SU-DHL-6 (cell line): ENCODE data around the gene BGLAP.

Experiments used
- H2AFZ ChIP-seq: fragments of 200-600 bp; sonication (generic); 2 replicates; pipeline ENCODE4 v1.6.1; 2014; ENCODE audit warnings: low read depth, mild to moderate bottlenecking, moderate library complexity, mixed read lengths, antibody characterized with exemption, low read length; ENCODE audit not compliant: severe bottlenecking
- H3F3A ChIP-seq: fragments of 200-600 bp; shearing (Covaris generic); 2 replicates; pipeline ENCODE4 v1.6.0; 2016; ENCODE audit warnings: antibody characterized with exemption, mild to moderate bottlenecking; ENCODE audit not compliant: insufficient read depth
- H3K27ac ChIP-seq: fragments of 200-600 bp; sonication (generic); 2 replicates; pipeline ENCODE4 v1.5.1; 2016; ENCODE audit warnings: low read depth, mild to moderate bottlenecking, low read length, moderate library complexity, mixed read lengths
- H3K27me3 ChIP-seq: fragments of 200-600 bp; sonication (generic), shearing (Covaris generic); 2 replicates; pipeline ENCODE4 v1.6.0; 2014; ENCODE audit warnings: mild to moderate bottlenecking, low read length
- H3K36me3 ChIP-seq: fragments of 200-600 bp; sonication (generic); 2 replicates; pipeline ENCODE4 v1.6.1; 2014; ENCODE audit warnings: mild to moderate bottlenecking, low read length, mixed read lengths
- H3K4me2 ChIP-seq: fragments of 300-600, 200-600 bp; shearing (Covaris generic), sonication (generic); 2 replicates; pipeline ENCODE4 v1.6.0; 2014; ENCODE audit warnings: low read length, low read depth, mild to moderate bottlenecking; ENCODE audit not compliant: poor library complexity, severe bottlenecking
- H3K4me3 ChIP-seq: fragments of 200-600 bp; sonication (generic); 2 replicates; pipeline ENCODE4 v1.5.1; 2014; ENCODE audit warnings: antibody characterized with exemption, low read length, mild to moderate bottlenecking, mixed read lengths; ENCODE audit not compliant: insufficient read depth, poor library complexity, severe bottlenecking
- H3K79me2 ChIP-seq: fragments of 200-600 bp; sonication (generic); 2 replicates; pipeline ENCODE4 v1.6.1; 2014; ENCODE audit warnings: mild to moderate bottlenecking, low read length, moderate library complexity; ENCODE audit not compliant: insufficient read depth
- H3K9ac ChIP-seq: fragments of 200-600 bp; sonication (generic); 2 replicates; pipeline ENCODE4 v1.7.0; 2014; ENCODE audit warnings: mild to moderate bottlenecking, low read length
- H3K9me2 ChIP-seq: fragments of 200-600 bp; sonication (generic); replicated peaks from 2 replicates; pipeline ENCODE4 v1.6.1; 2014; ENCODE audit warnings: low read length; ENCODE audit not compliant: insufficient read depth
- H3K9me3 ChIP-seq: fragments of 200-600 bp; sonication (generic); 2 replicates; pipeline ENCODE4 v1.6.1; 2014; ENCODE audit warnings: low read length, mixed read lengths; ENCODE audit not compliant: insufficient read depth
- H4K20me1 ChIP-seq: fragments of 200-600 bp; sonication (generic); 2 replicates; pipeline ENCODE4 v1.6.1; 2014; ENCODE audit warnings: low read depth, mild to moderate bottlenecking, antibody characterized with exemption, low read length, moderate library complexity, mixed read lengths
- EZH2phosphoT487 ChIP-seq: fragments of 200-600 bp; sonication (generic), shearing (Covaris generic); conservative IDR thresholded peaks from 2 replicates; pipeline ENCODE4 v1.6.1; 2018; ENCODE audit warnings: mild to moderate bottlenecking, antibody characterized with exemption, low read length, moderate library complexity, mixed read lengths
- TF ChIP-seq, protein P1 (sequence below): fragments of 200-600 bp; sonication (generic); IDR thresholded peaks from one replicate; pipeline ENCODE4 v1.5.1; 2017; ENCODE audit warnings: antibody characterized with exemption, mild to moderate bottlenecking, low read length, moderate library complexity; ENCODE audit not compliant: insufficient read depth, poor library complexity, severe bottlenecking

Gene BGLAP

DNA sequence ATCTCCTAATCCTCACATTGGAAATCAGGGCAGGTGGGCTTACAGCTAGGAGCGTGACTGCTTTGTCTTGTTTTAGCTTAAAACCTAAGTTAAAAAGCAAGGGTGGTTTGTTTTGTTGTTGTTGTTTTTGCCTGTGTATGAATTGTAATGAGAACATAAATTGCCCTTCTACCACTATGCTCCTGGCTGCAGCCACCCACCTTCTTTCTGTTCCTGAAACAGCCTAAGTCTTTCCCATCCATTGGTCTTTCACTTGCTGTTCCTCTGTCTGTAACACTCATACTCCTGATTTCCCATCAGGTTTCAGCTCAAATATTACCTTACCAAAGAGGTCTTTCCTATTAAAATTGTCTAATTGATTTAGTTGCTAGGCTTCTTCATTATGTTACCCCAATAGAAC, 41.5 kb downstream of the BGLAP start:
- no peaks in the 10 kb centered on the region for H4K20me1 ChIP-seq
- peak overlapping the region; percentile 52 for H3K27ac ChIP-seq
- peak overlapping the region; percentile 72 for H2AFZ ChIP-seq
- no peaks in the 10 kb centered on the region for H3K27me3 ChIP-seq
- no peaks in the 10 kb centered on the region for H3K9me3 ChIP-seq
- peak overlapping the region; percentile 99 for H3K4me3 ChIP-seq
- no peak for TF ChIP-seq EZH2phosphoT487
- TF ChIP-seq, protein P1, sequence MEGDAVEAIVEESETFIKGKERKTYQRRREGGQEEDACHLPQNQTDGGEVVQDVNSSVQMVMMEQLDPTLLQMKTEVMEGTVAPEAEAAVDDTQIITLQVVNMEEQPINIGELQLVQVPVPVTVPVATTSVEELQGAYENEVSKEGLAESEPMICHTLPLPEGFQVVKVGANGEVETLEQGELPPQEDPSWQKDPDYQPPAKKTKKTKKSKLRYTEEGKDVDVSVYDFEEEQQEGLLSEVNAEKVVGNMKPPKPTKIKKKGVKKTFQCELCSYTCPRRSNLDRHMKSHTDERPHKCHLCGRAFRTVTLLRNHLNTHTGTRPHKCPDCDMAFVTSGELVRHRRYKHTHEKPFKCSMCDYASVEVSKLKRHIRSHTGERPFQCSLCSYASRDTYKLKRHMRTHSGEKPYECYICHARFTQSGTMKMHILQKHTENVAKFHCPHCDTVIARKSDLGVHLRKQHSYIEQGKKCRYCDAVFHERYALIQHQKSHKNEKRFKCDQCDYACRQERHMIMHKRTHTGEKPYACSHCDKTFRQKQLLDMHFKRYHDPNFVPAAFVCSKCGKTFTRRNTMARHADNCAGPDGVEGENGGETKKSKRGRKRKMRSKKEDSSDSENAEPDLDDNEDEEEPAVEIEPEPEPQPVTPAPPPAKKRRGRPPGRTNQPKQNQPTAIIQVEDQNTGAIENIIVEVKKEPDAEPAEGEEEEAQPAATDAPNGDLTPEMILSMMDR, result no peak
- H3K36me3 ChIP-seq, result 0 out of 2 replicates have a peak, but pooled peaks cover 3% of the 10 kb centered on the region
- peak overlapping the region; percentile 90 for H3K9ac ChIP-seq
- 0 out of 2 replicates have a peak, but pooled peaks cover 4% of the 10 kb centered on the region for H3F3A ChIP-seq
- peak overlapping the region; percentile 88 for H3K4me2 ChIP-seq
- H3K9me2 ChIP-seq, result no peaks in the 10 kb centered on the region
- H3K79me2 ChIP-seq, result peaks cover 38% of the 10 kb centered on the region

DNA sequence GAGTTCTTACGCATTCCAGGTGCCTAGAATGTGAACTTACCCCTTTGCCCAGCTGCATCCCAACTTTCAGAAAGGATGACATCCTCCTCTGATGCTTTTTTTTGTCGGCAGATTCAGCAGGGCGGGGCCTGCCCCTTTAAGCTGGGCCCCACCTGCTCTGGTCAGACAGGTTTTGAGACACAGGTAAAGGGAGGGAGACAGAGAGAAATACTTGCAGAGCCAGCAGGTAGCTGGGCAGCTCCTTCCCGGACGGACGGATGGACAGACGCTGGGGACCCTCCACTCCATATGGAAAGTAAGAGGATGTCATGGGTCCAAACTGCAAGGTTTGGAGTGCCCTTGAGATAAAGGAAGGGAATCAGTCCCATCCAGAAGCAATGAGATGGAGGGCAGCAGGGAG, 42.1 kb downstream of the BGLAP start, which contains the start of gene TMEM79:
TMEM79 (plus strand) TSS at position 214 of the 400 bp plus-strand sequence. CDS start 902 bp downstream, outside the sequence.
- Histone ChIP-seq H2AFZ (peak within 1 kb of the TSS; percentile 72), H3K79me2 (peaks cover 32% of the 10 kb centered on the region), H3K4me3 (peak within 1 kb of the TSS; percentile 99), H3K9me2 (no peaks in the 10 kb centered on the region), H3K4me2 (peak within 1 kb of the TSS; percentile 88), H3K27me3 (no peaks in the 10 kb centered on the region), H3K27ac (peak within 1 kb of the TSS; percentile 52), H3F3A (0 out of 2 replicates have a peak, but pooled peaks cover 4% of the 10 kb centered on the region), H3K36me3 (peaks cover 4% of the 10 kb centered on the region; the same call in 1 of the 2 replicates), H3K9ac (peak within 1 kb of the TSS; percentile 90), H3K9me3 (no peaks in the 10 kb centered on the region), H4K20me1 (no peaks in the 10 kb centered on the region)
- TF ChIP-seq EZH2phosphoT487, result no peak
- TF ChIP-seq, protein P1, result no peak

- H3K27ac ChIP-seq, result no peak overlapping the region
- 0 out of 2 replicates have a peak, but pooled peaks cover 6% of the 10 kb centered on the region for H3F3A ChIP-seq
- H3K9ac ChIP-seq, result 0 out of 2 replicates have a peak overlapping the region, but pooled peaks have one; percentile 90
- no peaks in the 10 kb centered on the region for H3K9me3 ChIP-seq
- peaks cover 26% of the 10 kb centered on the region for H3K79me2 ChIP-seq
- H3K4me3 ChIP-seq, result no peak overlapping the region
- H3K36me3 ChIP-seq, result peaks cover 4% of the 10 kb centered on the region; the same call in 1 of the 2 replicates
- H3K27me3 ChIP-seq, result no peaks in the 10 kb centered on the region
- H2AFZ ChIP-seq, result no peak overlapping the region
- H3K9me2 ChIP-seq, result no peaks in the 10 kb centered on the region
- no peak overlapping the region for H3K4me2 ChIP-seq
- H4K20me1 ChIP-seq, result no peaks in the 10 kb centered on the region
- no peak for TF ChIP-seq EZH2phosphoT487
- TF ChIP-seq, protein P1, result no peak
These were observed 42.8 kb downstream of the BGLAP start for GRCh38 chr1:156284757-156285156.
